ENCODE results near the gene GCN1. TPM values are rescaled to one million over a fixed set of nuclear protein-coding genes. Genes with fewer than 3 reads are reported as not detected.

Gene GCN1
- total RNA-seq, 1 donor from 2014 or later = 173 TPM

GRCh38 chr12:120181991-120182631, 12.4 kb downstream of the GCN1 start:
- DNase-seq (ENCODE audit: low spot score) = no peak
- peaks cover 60% of the 10 kb centered on the region for H3K36me3 Mint-ChIP-seq (ENCODE audit: low read depth)
- no peaks in the 10 kb centered on the region for H3K27me3 Mint-ChIP-seq (ENCODE audit: insufficient read depth)
- peaks cover 16% of the 10 kb centered on the region for H3K4me1 Mint-ChIP-seq (ENCODE audit: low read depth)
- no peak overlapping the region for H3K4me3 Mint-ChIP-seq
- H3K27ac Mint-ChIP-seq = no peak overlapping the region
- H3K9me3 Mint-ChIP-seq = no peaks in the 10 kb centered on the region
- intact Hi-C loops (cut with micrococcal nuclease) = no loop called here

- Mint-ChIP-seq H3K4me1 (ENCODE audit: low read depth) (peaks cover 7% of the 10 kb centered on the region), H3K4me3 (no peak overlapping the region), H3K9me3 (no peaks in the 10 kb centered on the region), H3K27me3 (ENCODE audit: insufficient read depth) (no peaks in the 10 kb centered on the region), H3K27ac (no peak overlapping the region), H3K36me3 (ENCODE audit: low read depth) (peaks cover 60% of the 10 kb centered on the region)
- DNase-seq (ENCODE audit: low spot score) = no peak
- intact Hi-C loops (cut with micrococcal nuclease) = no loop called here
Measured at GRCh38 chr12:120180975-120181374, 13.5 kb downstream of the GCN1 start.

- intact Hi-C loops (cut with micrococcal nuclease) = no loop called here
- DNase-seq (ENCODE audit: low spot score) = no peak
- no peaks in the 10 kb centered on the region for H3K27me3 Mint-ChIP-seq (ENCODE audit: insufficient read depth)
- no peaks in the 10 kb centered on the region for H3K9me3 Mint-ChIP-seq
- no peak overlapping the region for H3K4me3 Mint-ChIP-seq
- peaks cover 8% of the 10 kb centered on the region for H3K4me1 Mint-ChIP-seq (ENCODE audit: low read depth)
- H3K27ac Mint-ChIP-seq = no peak overlapping the region
- H3K36me3 Mint-ChIP-seq (ENCODE audit: low read depth) = peaks cover 53% of the 10 kb centered on the region
Measured at GRCh38 chr12:120175537-120175936, 19.0 kb downstream of the GCN1 start.

DNA sequence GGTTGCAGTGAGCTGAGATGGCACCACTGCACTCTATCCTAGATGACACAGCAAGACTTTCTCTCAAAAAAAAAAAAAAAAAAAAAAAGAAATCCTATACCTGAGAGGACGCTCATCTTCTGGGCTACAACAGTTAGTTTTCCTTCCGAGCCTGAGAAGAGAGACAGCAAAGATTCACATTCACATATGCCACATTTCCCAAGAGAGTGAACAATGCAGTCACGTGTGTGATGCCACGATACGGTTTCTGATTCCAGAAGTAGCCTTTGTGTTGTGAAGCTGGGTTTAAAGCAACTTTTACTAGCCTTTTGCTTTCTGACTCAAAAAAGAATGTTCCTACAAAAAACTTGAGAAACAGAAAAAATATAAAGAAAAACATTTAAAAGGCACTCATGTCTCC, 19.5 kb downstream of the GCN1 start:
- Mint-ChIP-seq H3K4me1 (ENCODE audit: low read depth) (peaks cover 8% of the 10 kb centered on the region), H3K4me3 (no peak overlapping the region), H3K27me3 (ENCODE audit: insufficient read depth) (no peaks in the 10 kb centered on the region), H3K36me3 (ENCODE audit: low read depth) (peaks cover 56% of the 10 kb centered on the region), H3K9me3 (no peaks in the 10 kb centered on the region), H3K27ac (no peak overlapping the region)
- intact Hi-C loops (cut with micrococcal nuclease) = no loop called here
- DNase-seq (ENCODE audit: low spot score) = no peak

GRCh38 chr12:120172053-120172452, 22.5 kb downstream of the GCN1 start:
- H3K36me3 Mint-ChIP-seq (ENCODE audit: low read depth) = peaks cover 46% of the 10 kb centered on the region
- no peak overlapping the region for H3K27ac Mint-ChIP-seq
- no peaks in the 10 kb centered on the region for H3K27me3 Mint-ChIP-seq (ENCODE audit: insufficient read depth)
- DNase-seq (ENCODE audit: low spot score) = no peak
- intact Hi-C loops (cut with micrococcal nuclease) = no loop called here
- H3K4me3 Mint-ChIP-seq = no peak overlapping the region
- H3K4me1 Mint-ChIP-seq (ENCODE audit: low read depth) = peaks cover 8% of the 10 kb centered on the region
- H3K9me3 Mint-ChIP-seq = no peaks in the 10 kb centered on the region

- Mint-ChIP-seq H3K9me3 (no peaks in the 10 kb centered on the region), H3K27ac (no peak overlapping the region), H3K4me3 (no peak overlapping the region), H3K27me3 (ENCODE audit: insufficient read depth) (no peaks in the 10 kb centered on the region), H3K4me1 (ENCODE audit: low read depth) (peaks cover 8% of the 10 kb centered on the region), H3K36me3 (ENCODE audit: low read depth) (peaks cover 35% of the 10 kb centered on the region)
- DNase-seq (ENCODE audit: low spot score) = no peak
- intact Hi-C loops (cut with micrococcal nuclease) = no loop called here
Measured at GRCh38 chr12:120170631-120171030, 23.9 kb downstream of the GCN1 start.

- intact Hi-C loops (cut with micrococcal nuclease) = no loop called here
- DNase-seq (ENCODE audit: low spot score) = no peak
- Mint-ChIP-seq H3K9me3 (no peaks in the 10 kb centered on the region), H3K4me3 (no peak overlapping the region), H3K4me1 (ENCODE audit: low read depth) (peaks cover 8% of the 10 kb centered on the region), H3K27ac (no peak overlapping the region), H3K36me3 (ENCODE audit: low read depth) (peaks cover 35% of the 10 kb centered on the region), H3K27me3 (ENCODE audit: insufficient read depth) (no peaks in the 10 kb centered on the region)
Measured at GRCh38 chr12:120169946-120170345, 24.6 kb downstream of the GCN1 start.

DNA sequence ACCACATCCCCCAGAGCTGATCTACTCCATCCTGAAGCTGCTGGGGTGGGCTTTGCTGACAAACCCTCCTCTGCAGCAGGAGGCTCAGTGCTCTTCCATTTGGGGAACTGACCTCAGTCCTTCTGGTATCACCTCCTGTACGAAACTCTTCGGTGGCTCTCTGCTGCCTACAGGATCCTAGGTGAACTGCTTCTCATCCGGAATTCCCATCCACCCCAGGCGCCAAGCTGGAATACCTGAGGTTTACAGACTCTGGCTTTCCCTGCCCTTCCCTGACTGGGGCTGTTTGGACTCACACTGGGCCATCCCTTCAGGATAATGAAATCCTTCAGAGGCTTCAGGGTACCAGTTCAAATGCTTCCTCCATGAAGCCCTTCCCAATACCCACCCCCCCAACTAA, 26.2 kb downstream of the GCN1 start:
- H3K36me3 Mint-ChIP-seq (ENCODE audit: low read depth) = peaks cover 29% of the 10 kb centered on the region
- no peaks in the 10 kb centered on the region for H3K27me3 Mint-ChIP-seq (ENCODE audit: insufficient read depth)
- no peak for DNase-seq (ENCODE audit: low spot score)
- peaks cover 8% of the 10 kb centered on the region for H3K4me1 Mint-ChIP-seq (ENCODE audit: low read depth)
- H3K27ac Mint-ChIP-seq = no peak overlapping the region
- H3K4me3 Mint-ChIP-seq = no peak overlapping the region
- intact Hi-C loops (cut with micrococcal nuclease) = no loop called here
- H3K9me3 Mint-ChIP-seq = no peaks in the 10 kb centered on the region

DNA sequence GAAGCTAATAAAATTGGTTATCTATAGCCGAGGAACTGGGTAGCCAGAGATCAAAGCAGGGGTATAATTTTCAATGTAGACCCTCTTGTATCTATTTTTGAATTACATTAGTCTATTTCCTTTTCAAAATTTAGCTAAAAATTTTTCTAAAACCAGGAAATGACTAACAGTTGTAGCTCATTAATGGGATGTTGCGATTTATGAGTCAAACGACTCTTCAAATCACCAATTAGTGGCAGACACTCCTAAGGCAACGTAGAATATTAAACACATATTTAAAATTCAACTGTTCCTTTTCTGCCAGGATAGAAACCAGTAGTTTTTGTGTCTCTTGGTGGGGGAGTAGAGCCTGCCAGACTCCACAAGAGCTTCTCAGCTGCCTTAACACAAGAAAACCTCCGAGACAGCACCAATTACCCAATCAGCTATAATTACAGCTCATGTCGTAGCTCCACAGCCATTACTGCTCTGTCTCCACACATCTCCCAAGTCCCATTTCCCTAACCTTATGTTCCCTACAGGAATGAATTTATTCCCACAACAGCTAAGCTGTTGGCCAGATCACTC, 26.9 kb downstream of the GCN1 start:
- H3K27ac Mint-ChIP-seq = no peak overlapping the region
- H3K9me3 Mint-ChIP-seq = no peaks in the 10 kb centered on the region
- peaks cover 25% of the 10 kb centered on the region for H3K36me3 Mint-ChIP-seq (ENCODE audit: low read depth)
- H3K4me1 Mint-ChIP-seq (ENCODE audit: low read depth) = peaks cover 8% of the 10 kb centered on the region
- intact Hi-C loops (cut with micrococcal nuclease) = no loop called here
- DNase-seq (ENCODE audit: low spot score) = no peak
- no peak overlapping the region for H3K4me3 Mint-ChIP-seq
- no peaks in the 10 kb centered on the region for H3K27me3 Mint-ChIP-seq (ENCODE audit: insufficient read depth)

DNA sequence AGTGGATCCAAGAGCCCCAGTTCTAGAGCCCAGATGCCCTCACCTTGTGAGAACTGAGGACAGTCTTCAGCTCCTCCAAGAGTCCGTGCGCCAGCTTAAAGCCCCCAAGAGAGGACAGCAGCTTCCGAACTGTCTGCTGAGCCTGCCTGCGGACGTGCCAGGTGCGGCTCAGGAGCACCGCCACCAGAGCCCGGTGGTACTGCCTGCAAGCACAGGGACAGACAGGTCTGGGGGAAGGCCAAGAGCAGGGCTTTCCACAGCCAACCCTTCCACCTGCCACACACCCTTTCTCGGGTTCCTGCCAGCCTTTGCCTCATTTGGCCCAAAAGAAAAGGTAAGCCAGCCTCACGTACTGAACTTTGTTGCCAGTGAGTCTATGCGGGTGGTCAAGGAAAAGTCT, 30.2 kb downstream of the GCN1 start:
- intact Hi-C loops (cut with micrococcal nuclease) = no loop called here
- Mint-ChIP-seq H3K27ac (no peak overlapping the region), H3K4me3 (no peak overlapping the region), H3K4me1 (ENCODE audit: low read depth) (no peaks in the 10 kb centered on the region), H3K27me3 (ENCODE audit: insufficient read depth) (no peaks in the 10 kb centered on the region), H3K9me3 (no peaks in the 10 kb centered on the region), H3K36me3 (ENCODE audit: low read depth) (peaks cover 35% of the 10 kb centered on the region)
- DNase-seq (ENCODE audit: low spot score) = no peak

GRCh38 chr12:120162763-120163162, 31.8 kb downstream of the GCN1 start:
- no peak overlapping the region for H3K4me3 Mint-ChIP-seq
- intact Hi-C loops (cut with micrococcal nuclease) = no loop called here
- no peaks in the 10 kb centered on the region for H3K4me1 Mint-ChIP-seq (ENCODE audit: low read depth)
- no peaks in the 10 kb centered on the region for H3K27me3 Mint-ChIP-seq (ENCODE audit: insufficient read depth)
- DNase-seq (ENCODE audit: low spot score) = no peak
- no peak overlapping the region for H3K27ac Mint-ChIP-seq
- H3K36me3 Mint-ChIP-seq (ENCODE audit: low read depth) = peaks cover 33% of the 10 kb centered on the region
- H3K9me3 Mint-ChIP-seq = no peaks in the 10 kb centered on the region

DNA sequence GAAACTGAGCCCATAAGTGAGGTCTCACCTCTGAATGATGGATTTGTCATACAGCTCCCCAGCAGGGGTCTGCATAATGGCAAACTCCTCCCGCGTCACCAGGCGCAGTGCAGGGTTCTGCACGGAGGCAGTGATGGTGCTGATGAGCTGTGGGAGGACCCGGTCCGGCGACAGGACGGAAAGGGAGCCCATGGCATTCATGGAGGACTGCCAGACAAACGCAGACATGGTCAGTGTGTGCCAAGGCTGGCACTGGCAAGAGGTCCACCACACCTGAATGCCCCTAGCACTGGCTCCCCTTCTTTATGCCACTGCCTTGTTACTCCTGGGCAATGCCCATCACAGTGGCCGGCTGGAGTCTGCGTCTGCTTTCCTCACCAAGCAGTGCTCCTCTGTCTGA, 32.7 kb downstream of the GCN1 start:
- no peaks in the 10 kb centered on the region for H3K27me3 Mint-ChIP-seq (ENCODE audit: insufficient read depth)
- intact Hi-C loops (cut with micrococcal nuclease) = no loop called here
- H3K9me3 Mint-ChIP-seq = no peaks in the 10 kb centered on the region
- DNase-seq (ENCODE audit: low spot score) = no peak
- peaks cover 41% of the 10 kb centered on the region for H3K36me3 Mint-ChIP-seq (ENCODE audit: low read depth)
- peaks cover 7% of the 10 kb centered on the region for H3K4me1 Mint-ChIP-seq (ENCODE audit: low read depth)
- no peak overlapping the region for H3K4me3 Mint-ChIP-seq
- H3K27ac Mint-ChIP-seq = no peak overlapping the region

GRCh38 chr12:120159509-120160237, 34.8 kb downstream of the GCN1 start:
- Mint-ChIP-seq H3K4me1 (ENCODE audit: low read depth) (peaks cover 8% of the 10 kb centered on the region), H3K9me3 (no peaks in the 10 kb centered on the region), H3K27me3 (ENCODE audit: insufficient read depth) (no peaks in the 10 kb centered on the region), H3K4me3 (no peak overlapping the region), H3K36me3 (ENCODE audit: low read depth) (peaks cover 52% of the 10 kb centered on the region), H3K27ac (no peak overlapping the region)
- intact Hi-C loops (cut with micrococcal nuclease) = no loop called here
- DNase-seq (ENCODE audit: low spot score) = no peak
